ENCODE data around the gene TTBK1.

Gene TTBK1

DNA sequence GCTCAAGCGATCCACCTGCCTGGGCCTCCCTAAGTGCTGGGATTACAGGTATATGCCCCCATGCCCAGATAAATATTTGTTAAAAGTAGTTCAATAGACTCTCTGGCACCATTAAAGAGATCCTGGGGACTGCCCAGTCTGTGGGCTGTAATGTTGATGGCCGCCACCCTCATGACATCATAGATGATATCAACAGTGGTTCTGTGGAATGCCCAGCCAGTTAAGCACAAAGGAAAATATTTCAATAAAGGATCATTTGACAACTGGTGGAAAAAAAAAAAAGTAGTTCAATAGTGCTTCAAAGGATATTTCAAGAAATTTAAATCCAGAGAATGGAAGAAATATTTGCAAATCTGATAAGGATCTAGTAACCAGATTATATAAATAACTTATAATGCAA is 66.9 kb downstream of the TTBK1 start:
- Histone ChIP-seq H3K27ac (replicated peaks) (peak overlapping the region; percentile 69), H3K4me3 (replicated peaks; ENCODE audit: insufficient read depth, low read length) (no peak overlapping the region), H3K27me3 (ENCODE audit: insufficient read depth, poor library complexity, severe bottlenecking) (no peaks in the 10 kb centered on the region)
- DNase-seq (ENCODE audit: low read depth in 1 of 2, low spot score in 1 of 2): no peak
- no peak for TF ChIP-seq POLR2AphosphoS5 (IDR thresholded peaks at IDR 0.05; ENCODE audit: low read depth)
- no peak for TF ChIP-seq SPI1 (IDR thresholded peaks at IDR 0.05; ENCODE audit: borderline replicate concordance, low read depth)
- no peak for TF ChIP-seq GABPA (IDR thresholded peaks at IDR 0.05; ENCODE audit: low read depth)
- TF ChIP-seq, protein P1, sequence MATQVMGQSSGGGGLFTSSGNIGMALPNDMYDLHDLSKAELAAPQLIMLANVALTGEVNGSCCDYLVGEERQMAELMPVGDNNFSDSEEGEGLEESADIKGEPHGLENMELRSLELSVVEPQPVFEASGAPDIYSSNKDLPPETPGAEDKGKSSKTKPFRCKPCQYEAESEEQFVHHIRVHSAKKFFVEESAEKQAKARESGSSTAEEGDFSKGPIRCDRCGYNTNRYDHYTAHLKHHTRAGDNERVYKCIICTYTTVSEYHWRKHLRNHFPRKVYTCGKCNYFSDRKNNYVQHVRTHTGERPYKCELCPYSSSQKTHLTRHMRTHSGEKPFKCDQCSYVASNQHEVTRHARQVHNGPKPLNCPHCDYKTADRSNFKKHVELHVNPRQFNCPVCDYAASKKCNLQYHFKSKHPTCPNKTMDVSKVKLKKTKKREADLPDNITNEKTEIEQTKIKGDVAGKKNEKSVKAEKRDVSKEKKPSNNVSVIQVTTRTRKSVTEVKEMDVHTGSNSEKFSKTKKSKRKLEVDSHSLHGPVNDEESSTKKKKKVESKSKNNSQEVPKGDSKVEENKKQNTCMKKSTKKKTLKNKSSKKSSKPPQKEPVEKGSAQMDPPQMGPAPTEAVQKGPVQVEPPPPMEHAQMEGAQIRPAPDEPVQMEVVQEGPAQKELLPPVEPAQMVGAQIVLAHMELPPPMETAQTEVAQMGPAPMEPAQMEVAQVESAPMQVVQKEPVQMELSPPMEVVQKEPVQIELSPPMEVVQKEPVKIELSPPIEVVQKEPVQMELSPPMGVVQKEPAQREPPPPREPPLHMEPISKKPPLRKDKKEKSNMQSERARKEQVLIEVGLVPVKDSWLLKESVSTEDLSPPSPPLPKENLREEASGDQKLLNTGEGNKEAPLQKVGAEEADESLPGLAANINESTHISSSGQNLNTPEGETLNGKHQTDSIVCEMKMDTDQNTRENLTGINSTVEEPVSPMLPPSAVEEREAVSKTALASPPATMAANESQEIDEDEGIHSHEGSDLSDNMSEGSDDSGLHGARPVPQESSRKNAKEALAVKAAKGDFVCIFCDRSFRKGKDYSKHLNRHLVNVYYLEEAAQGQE (IDR thresholded peaks at IDR 0.05; ENCODE audit: insufficient replicate concordance, low read depth): no peak
- TF ChIP-seq, protein P2, sequence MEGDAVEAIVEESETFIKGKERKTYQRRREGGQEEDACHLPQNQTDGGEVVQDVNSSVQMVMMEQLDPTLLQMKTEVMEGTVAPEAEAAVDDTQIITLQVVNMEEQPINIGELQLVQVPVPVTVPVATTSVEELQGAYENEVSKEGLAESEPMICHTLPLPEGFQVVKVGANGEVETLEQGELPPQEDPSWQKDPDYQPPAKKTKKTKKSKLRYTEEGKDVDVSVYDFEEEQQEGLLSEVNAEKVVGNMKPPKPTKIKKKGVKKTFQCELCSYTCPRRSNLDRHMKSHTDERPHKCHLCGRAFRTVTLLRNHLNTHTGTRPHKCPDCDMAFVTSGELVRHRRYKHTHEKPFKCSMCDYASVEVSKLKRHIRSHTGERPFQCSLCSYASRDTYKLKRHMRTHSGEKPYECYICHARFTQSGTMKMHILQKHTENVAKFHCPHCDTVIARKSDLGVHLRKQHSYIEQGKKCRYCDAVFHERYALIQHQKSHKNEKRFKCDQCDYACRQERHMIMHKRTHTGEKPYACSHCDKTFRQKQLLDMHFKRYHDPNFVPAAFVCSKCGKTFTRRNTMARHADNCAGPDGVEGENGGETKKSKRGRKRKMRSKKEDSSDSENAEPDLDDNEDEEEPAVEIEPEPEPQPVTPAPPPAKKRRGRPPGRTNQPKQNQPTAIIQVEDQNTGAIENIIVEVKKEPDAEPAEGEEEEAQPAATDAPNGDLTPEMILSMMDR (IDR thresholded peaks at IDR 0.05; ENCODE audit: insufficient read depth, low read length): no peak

DNA sequence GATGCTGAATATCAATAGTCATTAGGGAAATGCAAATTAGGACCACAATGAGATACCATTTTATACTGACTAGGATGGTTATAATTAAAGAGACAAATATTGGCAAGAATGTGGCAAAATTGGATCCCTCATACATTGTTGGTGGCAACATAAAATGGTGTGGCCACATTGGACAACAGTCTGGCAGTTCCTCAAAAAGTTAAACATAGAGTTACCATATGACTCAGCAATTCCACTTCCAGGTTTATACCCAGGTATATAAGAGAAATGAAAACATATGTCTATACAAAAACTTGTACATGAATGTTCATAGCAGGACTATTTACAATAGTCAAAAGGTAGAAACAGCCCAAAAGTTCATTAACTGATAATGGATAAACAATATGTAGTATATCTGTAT is 67.3 kb downstream of the TTBK1 start:
- peak; percentile 39 to 70 for DNase-seq (ENCODE audit: low read depth in 1 of 2, low spot score in 1 of 2)
- Histone ChIP-seq H3K4me3 (replicated peaks; ENCODE audit: insufficient read depth, low read length) (no peak overlapping the region), H3K27me3 (ENCODE audit: insufficient read depth, poor library complexity, severe bottlenecking) (no peaks in the 10 kb centered on the region), H3K27ac (replicated peaks) (peak overlapping the region; percentile 69)
- no peak for TF ChIP-seq POLR2AphosphoS5 (IDR thresholded peaks at IDR 0.05; ENCODE audit: low read depth)
- TF ChIP-seq SPI1 (IDR thresholded peaks at IDR 0.05; ENCODE audit: borderline replicate concordance, low read depth): peak; percentile 96

DNA sequence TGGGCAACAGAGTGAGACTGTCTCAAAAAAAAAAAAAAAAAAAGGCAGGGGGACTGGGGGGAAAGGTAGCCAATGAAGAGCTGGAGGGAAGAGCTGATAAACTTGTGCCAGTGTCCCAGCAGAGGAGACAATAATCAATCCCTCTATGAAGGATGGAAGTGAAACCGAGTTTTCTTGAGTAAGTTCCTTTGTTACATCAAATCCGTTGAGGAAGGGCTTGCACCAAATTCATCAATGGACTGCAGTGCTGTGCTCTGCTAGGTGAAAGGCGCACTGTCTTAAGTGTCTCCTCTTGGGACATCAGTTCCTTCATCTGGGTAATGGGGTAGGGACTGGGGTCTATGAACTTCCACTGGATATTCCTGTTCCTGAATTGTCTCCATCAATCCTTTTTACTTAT is 68.4 kb downstream of the TTBK1 start:
- peak; percentile 41 to 76 for DNase-seq (ENCODE audit: low read depth in 1 of 2, low spot score in 1 of 2)

DNA sequence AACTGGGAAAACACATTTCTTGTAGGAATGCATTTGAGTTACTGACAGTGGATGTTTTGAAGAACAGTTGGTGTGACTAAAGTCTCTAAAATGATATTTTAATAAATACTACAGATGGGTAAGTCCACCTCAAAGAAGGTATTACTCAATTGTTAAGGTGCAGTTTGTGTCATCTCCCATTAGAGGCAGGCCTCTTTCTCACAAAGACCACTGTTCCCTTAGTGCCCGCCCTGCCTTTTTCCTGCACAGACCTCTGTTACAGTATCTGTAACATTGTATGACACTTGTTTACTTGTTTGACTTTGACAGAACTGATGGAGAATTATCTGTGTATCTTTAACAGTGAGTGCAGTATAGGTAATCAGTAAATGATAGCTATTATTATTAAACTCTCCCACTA is 70.5 kb downstream of the TTBK1 start:
- peak overlapping the region; percentile 69 for H3K27ac ChIP-seq (replicated peaks)
- H3K4me3 ChIP-seq (replicated peaks; ENCODE audit: insufficient read depth, low read length): no peak overlapping the region
- no peak for DNase-seq (ENCODE audit: low read depth in 1 of 2, low spot score in 1 of 2)
- no peaks in the 10 kb centered on the region for H3K27me3 ChIP-seq (ENCODE audit: insufficient read depth, poor library complexity, severe bottlenecking)
- no peak for TF ChIP-seq POLR2AphosphoS5 (IDR thresholded peaks at IDR 0.05; ENCODE audit: low read depth)
- TF ChIP-seq GABPA (IDR thresholded peaks at IDR 0.05; ENCODE audit: low read depth): no peak
- TF ChIP-seq, protein P1 (IDR thresholded peaks at IDR 0.05; ENCODE audit: insufficient replicate concordance, low read depth): no peak
- no peak for TF ChIP-seq SPI1 (IDR thresholded peaks at IDR 0.05; ENCODE audit: borderline replicate concordance, low read depth)
- TF ChIP-seq, protein P2 (IDR thresholded peaks at IDR 0.05; ENCODE audit: insufficient read depth, low read length): no peak

More for the DNA sequence above, 68.4 kb downstream of the TTBK1 start:
- Histone ChIP-seq H3K4me3 (replicated peaks; ENCODE audit: insufficient read depth, low read length) (no peak overlapping the region), H3K27ac (replicated peaks) (peak overlapping the region; percentile 69), H3K27me3 (ENCODE audit: insufficient read depth, poor library complexity, severe bottlenecking) (no peaks in the 10 kb centered on the region)
- TF ChIP-seq POLR2AphosphoS5 (IDR thresholded peaks at IDR 0.05; ENCODE audit: low read depth): no peak
- no peak for TF ChIP-seq GABPA (IDR thresholded peaks at IDR 0.05; ENCODE audit: low read depth)
- TF ChIP-seq, protein P2 (IDR thresholded peaks at IDR 0.05; ENCODE audit: insufficient read depth, low read length): no peak
- TF ChIP-seq, protein P1 (IDR thresholded peaks at IDR 0.05; ENCODE audit: insufficient replicate concordance, low read depth): no peak
- TF ChIP-seq SPI1 (IDR thresholded peaks at IDR 0.05; ENCODE audit: borderline replicate concordance, low read depth): no peak
